GM20431 (cell line): ENCODE measurements around the gene MYH15.

ENCODE experiments used
- in situ Hi-C: fragments of 300-500 bp; cut with MseI, MboI; formaldehyde crosslinking; loops from one replicate; pipeline ENCODE4 v1.15.0; 2020; ENCODE audit warnings: low sequenced_read_pairs; ENCODE audit not compliant: unreplicated experiment

The MYH15 gene

GRCh38 chr3:108346301-108347227 is 163.8 kb downstream of the MYH15 start:
- in situ Hi-C loops: no loop called here

GRCh38 chr3:108345492-108346205 is 164.7 kb downstream of the MYH15 start:
- in situ Hi-C loops: no loop called here

- in situ Hi-C loops: no loop called here
These were observed 166.9 kb downstream of the MYH15 start for GRCh38 chr3:108343491-108343890.

GRCh38 chr3:108342837-108343486 is 167.4 kb downstream of the MYH15 start:
- in situ Hi-C loops: no loop called here

GRCh38 chr3:108341911-108342310 is 168.5 kb downstream of the MYH15 start:
- in situ Hi-C loops: no loop called here

- in situ Hi-C loops: no loop called here
These were observed 171.4 kb downstream of the MYH15 start for GRCh38 chr3:108338901-108339545.

GRCh38 chr3:108334701-108335100 is 175.7 kb downstream of the MYH15 start:
- in situ Hi-C loops: no loop called here

GRCh38 chr3:108333961-108334360 is 176.4 kb downstream of the MYH15 start:
- in situ Hi-C loops: no loop called here

- in situ Hi-C loops: no loop called here
These were observed 178.6 kb downstream of the MYH15 start for GRCh38 chr3:108331792-108332191.
